Measurements from ENCODE around the gene MTHFD1. TPM values are rescaled to one million over a fixed set of nuclear protein-coding genes. Genes with fewer than 3 reads are reported as not detected.

The MTHFD1 gene
- total and polyA plus RNA-seq, 2 experiments from 2014 or later: 37.8 to 63.6 TPM

DNA sequence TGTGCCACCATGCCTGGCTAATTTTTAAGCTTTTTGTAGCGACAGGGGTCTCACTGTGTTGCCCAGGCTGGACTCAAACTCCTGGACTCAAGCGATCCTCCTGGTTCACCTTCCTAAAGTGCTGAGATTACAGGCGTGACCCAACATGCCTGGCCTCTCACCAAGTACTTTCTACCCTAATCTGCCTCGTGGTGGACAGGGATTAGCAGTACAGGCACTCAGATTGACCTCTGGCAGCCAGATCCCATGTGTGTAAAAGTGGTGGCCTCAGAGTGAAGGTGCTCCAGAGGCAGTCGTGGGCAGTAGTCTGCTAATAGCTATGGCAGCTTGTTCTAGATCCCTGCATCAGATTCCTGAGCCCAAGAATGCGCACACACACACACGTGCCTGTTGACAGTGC, 30.9 kb downstream of the MTHFD1 start:
- no peak for DNase-seq (ENCODE audit: low read depth in 1 of 2, low spot score in 1 of 2)

DNA sequence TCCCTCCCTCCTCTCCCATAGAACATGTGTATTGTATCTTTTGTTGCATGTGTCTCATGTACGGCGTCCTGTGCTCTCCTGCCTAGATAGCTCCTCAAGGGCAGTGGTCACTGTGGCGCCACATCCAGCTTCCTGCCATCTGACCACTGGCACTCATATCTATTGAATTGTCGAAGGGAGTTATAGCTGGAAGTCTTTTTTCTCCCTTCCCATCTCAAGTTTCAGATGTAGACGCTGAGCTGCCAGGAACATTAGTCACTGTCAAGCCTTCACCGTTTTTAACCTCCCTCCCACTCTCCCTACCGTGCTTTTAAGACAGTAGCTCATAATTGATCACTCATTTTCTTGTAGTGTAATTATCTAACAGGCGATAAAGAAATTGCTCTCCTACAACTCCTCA, 33.0 kb downstream of the MTHFD1 start:
- DNase-seq (ENCODE audit: low read depth in 1 of 2, low spot score in 1 of 2): peak in 1 of 2 donors; percentile 81
- Histone ChIP-seq H3K27ac (no peak overlapping the region), H3K36me3 (peaks cover 17% of the 10 kb centered on the region), H3K27me3 (no peaks in the 10 kb centered on the region), H3K9me3 (ENCODE audit: low read depth) (no peaks in the 10 kb centered on the region), H3K4me3 (no peak overlapping the region), H3K4me1 (ENCODE audit: low read depth) (no peaks in the 10 kb centered on the region)
- TF ChIP-seq, protein P1, sequence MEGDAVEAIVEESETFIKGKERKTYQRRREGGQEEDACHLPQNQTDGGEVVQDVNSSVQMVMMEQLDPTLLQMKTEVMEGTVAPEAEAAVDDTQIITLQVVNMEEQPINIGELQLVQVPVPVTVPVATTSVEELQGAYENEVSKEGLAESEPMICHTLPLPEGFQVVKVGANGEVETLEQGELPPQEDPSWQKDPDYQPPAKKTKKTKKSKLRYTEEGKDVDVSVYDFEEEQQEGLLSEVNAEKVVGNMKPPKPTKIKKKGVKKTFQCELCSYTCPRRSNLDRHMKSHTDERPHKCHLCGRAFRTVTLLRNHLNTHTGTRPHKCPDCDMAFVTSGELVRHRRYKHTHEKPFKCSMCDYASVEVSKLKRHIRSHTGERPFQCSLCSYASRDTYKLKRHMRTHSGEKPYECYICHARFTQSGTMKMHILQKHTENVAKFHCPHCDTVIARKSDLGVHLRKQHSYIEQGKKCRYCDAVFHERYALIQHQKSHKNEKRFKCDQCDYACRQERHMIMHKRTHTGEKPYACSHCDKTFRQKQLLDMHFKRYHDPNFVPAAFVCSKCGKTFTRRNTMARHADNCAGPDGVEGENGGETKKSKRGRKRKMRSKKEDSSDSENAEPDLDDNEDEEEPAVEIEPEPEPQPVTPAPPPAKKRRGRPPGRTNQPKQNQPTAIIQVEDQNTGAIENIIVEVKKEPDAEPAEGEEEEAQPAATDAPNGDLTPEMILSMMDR (IDR thresholded peaks at IDR 0.05; ENCODE audit: low read depth, low read length): no peak

More for the DNA sequence above, 30.9 kb downstream of the MTHFD1 start:
- TF ChIP-seq, protein P1 (IDR thresholded peaks at IDR 0.05; ENCODE audit: low read depth, low read length): no peak
- Histone ChIP-seq H3K27me3 (no peaks in the 10 kb centered on the region), H3K27ac (no peak overlapping the region), H3K36me3 (peaks cover 16% of the 10 kb centered on the region), H3K9me3 (ENCODE audit: low read depth) (no peaks in the 10 kb centered on the region), H3K4me3 (no peak overlapping the region), H3K4me1 (ENCODE audit: low read depth) (no peaks in the 10 kb centered on the region)

DNA sequence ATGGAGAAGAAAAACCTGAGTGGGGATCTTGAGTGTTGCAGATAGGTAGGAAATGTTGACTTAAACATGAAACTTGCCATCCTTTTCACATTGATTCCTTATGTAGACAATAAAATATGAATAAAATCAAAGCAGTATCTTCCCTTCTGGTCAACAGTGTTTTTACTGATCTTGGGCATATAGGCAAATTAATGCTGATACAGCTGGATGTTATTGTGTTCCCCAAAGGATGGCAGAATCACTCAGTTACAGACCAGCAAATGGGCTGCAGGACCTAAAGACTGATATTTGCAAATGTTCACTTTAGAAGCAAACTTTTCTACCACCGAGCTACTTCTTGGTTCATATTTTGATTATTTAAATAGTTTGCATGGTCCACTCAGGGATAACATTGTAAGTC, 33.9 kb downstream of the MTHFD1 start:
- H3K27me3 ChIP-seq: no peaks in the 10 kb centered on the region
- no peaks in the 10 kb centered on the region for H3K9me3 ChIP-seq (ENCODE audit: low read depth)
- no peak overlapping the region for H3K27ac ChIP-seq
- H3K4me1 ChIP-seq (ENCODE audit: low read depth): no peaks in the 10 kb centered on the region
- no peak overlapping the region for H3K4me3 ChIP-seq
- peaks cover 15% of the 10 kb centered on the region for H3K36me3 ChIP-seq
- DNase-seq (ENCODE audit: low read depth in 1 of 2, low spot score in 1 of 2): no peak
- TF ChIP-seq, protein P1 (IDR thresholded peaks at IDR 0.05; ENCODE audit: low read depth, low read length): no peak

DNA sequence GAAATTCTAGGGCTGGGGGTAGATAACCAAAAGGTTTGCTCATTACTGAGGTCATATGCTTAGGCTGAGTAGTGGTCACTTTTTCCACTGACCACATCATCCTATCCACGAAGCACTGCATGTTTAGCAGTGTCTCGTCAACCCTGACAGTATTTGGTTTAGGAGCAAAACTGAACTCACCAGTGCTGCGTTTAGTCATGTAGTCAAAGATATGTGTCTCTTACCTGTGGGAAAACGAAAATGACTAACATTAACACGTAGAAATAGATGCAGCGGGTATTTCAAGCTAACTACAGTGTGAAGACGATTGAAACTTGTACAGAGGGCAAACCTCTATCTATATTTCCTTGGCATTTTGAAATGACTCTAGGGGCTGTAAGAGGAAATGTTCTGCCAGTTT, 34.6 kb downstream of the MTHFD1 start:
- Histone ChIP-seq H3K4me1 (ENCODE audit: low read depth) (no peaks in the 10 kb centered on the region), H3K4me3 (no peak overlapping the region), H3K27me3 (no peaks in the 10 kb centered on the region), H3K36me3 (peaks cover 21% of the 10 kb centered on the region), H3K9me3 (ENCODE audit: low read depth) (no peaks in the 10 kb centered on the region), H3K27ac (no peak overlapping the region)
- TF ChIP-seq, protein P1 (IDR thresholded peaks at IDR 0.05; ENCODE audit: low read depth, low read length): no peak
- DNase-seq (ENCODE audit: low read depth in 1 of 2, low spot score in 1 of 2): no peak

DNA sequence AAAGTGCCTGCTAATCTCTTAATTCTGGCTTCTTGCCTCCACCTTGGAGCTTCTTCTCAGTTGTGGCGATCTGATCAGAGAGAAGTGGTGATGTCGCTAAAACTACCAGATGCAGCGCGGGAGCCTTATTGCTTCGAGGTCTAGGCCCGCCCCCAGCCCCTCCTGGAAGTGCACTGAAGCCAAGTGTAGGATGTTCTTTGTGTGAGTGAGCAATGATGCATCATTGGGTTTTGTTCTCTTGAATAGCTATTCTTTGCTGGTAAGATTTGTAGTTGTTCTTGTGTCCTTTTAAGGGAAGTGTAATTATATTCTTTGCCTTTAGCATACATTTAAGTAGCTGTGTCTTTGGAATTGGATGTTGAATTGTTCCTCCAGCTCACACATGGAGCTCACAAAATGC, 35.8 kb downstream of the MTHFD1 start:
- H3K27ac ChIP-seq: no peak overlapping the region
- TF ChIP-seq, protein P1 (IDR thresholded peaks at IDR 0.05; ENCODE audit: low read depth, low read length): no peak
- H3K36me3 ChIP-seq: peaks cover 20% of the 10 kb centered on the region
- DNase-seq (ENCODE audit: low read depth in 1 of 2, low spot score in 1 of 2): peak in 1 of 2 donors; percentile 61
- no peaks in the 10 kb centered on the region for H3K4me1 ChIP-seq (ENCODE audit: low read depth)
- H3K4me3 ChIP-seq: no peak overlapping the region
- no peaks in the 10 kb centered on the region for H3K9me3 ChIP-seq (ENCODE audit: low read depth)
- no peaks in the 10 kb centered on the region for H3K27me3 ChIP-seq

DNA sequence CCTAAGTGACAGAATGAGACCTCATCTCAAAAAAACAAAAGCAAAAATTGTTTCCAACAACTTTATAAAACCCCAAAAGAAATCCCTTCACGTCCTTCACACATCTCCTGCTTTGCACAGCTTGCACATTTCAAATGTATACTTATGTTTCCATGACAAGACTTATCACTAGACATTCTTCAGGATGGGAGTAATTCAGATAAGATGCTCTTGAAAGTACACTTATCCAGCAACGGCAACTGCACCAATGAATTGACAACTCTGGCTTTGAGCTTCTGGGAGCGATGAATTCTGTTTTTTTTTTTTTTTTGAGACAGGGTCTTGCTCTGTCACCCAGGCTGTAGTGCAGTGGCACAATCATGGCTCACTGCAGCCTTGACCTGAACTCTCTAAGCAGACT, 46.4 kb downstream of the MTHFD1 start:
- peak; percentile 58 to 83 for DNase-seq (ENCODE audit: low read depth in 1 of 2, low spot score in 1 of 2)
- H3K4me3 ChIP-seq: no peak overlapping the region
- TF ChIP-seq, protein P1 (IDR thresholded peaks at IDR 0.05; ENCODE audit: low read depth, low read length): no peak
- no peaks in the 10 kb centered on the region for H3K36me3 ChIP-seq
- peak overlapping the region; percentile 39 for H3K27ac ChIP-seq
- H3K4me1 ChIP-seq (ENCODE audit: low read depth): peaks cover 21% of the 10 kb centered on the region
- H3K27me3 ChIP-seq: no peaks in the 10 kb centered on the region
- H3K9me3 ChIP-seq (ENCODE audit: low read depth): no peaks in the 10 kb centered on the region
